Stimulated activated CD8-positive, alpha-beta memory T cell treated with anti-CD3 and anti-CD28 coated beads, Interleukin-2, amount 100 ng/mL, for 48 hours (primary cell): ENCODE results near the gene CTNNA1.
"Not testable (repeated sequence)": the region's sequence is repeated elsewhere in the genome, so short reads cannot be mapped to it uniquely, and the experiment has no call there.

Experiments used
- DNase-seq, 2 donors: peaks; one replicate each; pipeline ENCODE4 v3.0.0-alpha.2; 2020; ENCODE audit warnings: low read depth in 2 of 2

CTNNA1 gene

DNA sequence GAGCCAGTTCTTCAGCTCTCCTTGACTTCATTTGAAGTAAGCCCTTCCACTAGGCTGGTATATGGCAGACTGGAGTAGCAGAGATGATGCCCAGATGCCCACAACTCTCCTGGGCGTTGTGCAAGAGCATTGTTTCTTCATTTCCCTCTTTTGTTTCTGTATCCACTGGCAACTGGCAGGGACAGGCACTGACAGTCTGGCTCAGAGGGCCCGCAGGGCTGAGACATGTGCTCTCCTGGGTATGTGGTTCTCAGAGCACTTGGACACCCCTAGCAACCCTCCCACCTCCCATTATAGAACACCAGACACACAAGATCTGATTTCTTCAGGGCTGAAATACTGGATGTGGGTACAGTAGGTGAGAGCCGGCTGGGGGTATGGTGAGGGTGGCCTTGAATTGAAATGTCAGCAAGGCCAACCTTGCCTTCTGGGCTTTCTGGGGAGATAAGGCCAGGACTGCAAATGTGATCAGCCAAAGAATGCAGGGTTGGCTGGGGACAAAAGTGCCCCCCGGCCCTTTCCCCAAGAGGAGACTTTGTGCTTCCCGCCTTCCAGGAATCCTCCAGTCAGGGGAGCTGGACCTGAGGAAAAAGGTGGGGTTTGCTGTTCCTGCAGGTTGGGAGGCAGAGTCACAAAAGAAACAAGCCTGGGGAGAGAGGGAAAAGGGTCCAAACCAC is 28.6 kb upstream of the CTNNA1 start:
- no peak for DNase-seq

DNA sequence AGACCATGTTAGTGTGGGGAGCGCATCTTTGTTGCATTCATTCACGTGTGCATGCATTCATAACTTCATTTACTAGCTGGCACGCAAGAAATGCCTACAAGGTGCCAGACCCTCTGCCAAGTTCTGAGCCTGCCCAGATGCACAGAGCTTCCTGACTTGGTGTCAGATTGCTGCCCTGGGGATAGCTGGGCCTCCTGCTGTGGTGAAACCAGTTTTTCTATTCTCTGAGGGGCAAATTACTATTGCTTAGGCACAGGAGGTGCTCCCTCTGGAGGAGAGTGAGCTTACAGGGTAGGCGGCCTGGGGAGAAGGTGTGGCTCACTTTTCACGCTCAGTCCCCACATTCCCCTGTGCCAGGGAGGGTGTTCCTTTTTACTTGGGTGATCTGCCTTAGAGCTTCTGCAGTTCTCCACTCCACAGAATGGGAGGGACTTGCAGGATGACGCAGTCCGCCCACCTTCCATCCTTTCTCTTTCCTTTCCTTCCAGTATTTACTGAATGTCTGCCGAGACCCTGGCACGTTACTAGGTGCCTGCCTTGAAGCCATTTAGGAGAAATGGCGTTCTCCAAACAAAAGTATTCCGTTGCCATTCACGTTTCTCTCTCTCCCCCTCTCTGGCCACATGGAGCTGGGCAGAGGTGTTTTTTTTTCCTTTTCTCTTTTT is 27.9 kb upstream of the CTNNA1 start:
- DNase-seq = no peak

DNA sequence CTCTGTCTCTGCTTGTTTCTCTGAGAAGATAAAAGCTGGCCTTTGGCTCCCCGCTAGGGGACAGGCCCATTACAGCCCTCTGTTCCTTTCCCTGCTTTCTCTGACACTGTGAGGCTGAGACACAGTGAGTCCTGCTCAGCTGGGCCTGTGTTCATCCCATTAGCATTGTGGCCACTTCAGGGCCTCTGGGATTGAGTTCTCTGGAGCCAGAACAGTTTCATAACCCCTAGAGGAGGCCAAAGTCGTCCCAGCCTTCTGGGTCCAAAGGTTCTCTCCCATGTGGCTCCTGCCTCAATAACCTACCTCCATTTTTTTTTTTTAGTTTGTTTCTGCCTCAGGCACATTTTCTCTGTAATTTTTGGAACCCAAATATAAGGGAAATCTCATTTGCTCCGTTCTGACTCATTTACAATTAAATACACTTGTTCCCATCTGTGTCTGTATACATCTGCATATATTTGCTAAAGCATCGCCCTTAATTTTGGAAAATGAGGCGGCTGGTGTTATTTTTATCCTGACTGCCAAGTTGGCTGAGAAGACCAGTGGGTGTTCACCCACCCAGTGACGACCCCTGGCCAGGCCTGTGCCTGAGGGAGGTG is 27.3 kb upstream of the CTNNA1 start:
- DNase-seq = no peak

DNA sequence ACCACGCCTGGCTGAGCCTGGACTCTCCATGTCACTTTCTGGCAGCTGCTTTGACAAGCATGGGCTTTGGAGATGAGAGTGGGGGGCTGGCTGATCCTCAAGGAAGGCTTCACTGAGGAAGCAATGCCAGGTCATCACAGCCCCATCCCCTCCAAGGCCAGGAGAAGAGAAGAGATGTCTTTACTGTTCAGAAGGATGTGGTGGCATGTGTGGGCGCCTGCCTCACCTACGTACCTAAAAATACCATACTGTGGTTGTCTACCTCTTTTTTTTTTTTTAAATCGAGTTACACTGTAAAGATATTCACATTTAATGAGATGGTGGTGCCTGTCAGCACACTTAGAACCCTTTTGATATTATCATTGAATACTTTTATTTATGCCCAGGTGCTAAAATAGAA is 26.4 kb upstream of the CTNNA1 start:
- no peak for DNase-seq

DNA sequence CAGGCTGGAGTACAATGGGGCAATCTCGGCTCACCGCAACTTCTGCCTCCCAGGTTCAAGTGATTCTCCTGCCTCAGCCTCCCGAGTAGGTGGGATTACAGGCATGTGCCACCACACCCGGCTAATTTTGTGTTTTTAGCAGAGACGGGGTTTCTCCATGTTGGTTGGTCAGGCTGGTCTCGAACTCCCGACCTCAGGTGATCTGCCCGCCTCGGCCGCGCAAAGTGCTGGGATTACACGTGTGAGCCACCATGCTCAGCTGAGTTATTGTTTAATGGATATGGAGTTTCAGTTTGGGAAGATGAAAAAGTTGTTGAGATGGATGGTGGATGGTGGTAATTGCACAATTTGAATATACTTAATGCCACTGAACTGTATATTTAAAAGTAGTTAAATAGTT is 22.7 kb upstream of the CTNNA1 start:
- not testable (repeated sequence) for DNase-seq

DNA sequence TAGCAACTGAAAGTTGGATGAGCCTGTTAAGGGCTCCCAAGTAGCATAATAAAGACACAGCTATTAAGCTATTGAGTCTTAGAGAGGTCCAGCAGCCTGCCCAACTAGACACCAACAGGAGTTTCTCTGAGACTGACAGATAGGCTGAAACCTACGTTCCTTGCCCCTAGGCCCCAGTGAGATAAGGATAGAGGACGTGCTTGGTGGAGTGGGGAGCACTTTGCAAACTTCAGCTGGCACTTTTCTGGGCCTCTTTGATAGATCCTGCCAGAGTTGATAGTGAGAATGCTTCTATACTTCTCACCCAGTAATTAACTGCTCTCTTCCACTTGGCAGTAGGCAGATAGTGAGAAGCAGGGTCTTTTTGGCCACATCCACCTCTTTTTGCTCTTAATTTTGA is 20.8 kb upstream of the CTNNA1 start:
- no peak for DNase-seq

DNA sequence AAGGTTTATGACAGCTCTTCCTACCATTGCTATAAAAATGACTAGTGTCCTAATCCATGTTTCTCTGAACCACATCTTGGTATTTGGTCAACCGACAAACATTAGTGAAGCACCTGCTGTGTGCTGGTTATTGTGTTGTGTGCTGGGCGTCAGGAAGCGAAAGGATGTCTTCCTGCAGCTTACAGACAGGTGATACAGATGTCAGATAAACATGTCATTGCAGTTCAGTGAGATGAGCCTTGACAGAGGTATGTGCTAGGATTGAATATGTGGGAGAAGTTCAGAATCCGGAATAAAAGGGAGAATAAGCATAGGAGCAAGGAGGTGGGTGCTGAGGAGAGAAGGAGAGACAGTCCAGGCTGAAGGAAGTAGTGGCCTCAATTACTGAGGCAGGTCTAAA is 20.3 kb upstream of the CTNNA1 start:
- no peak for DNase-seq

DNA sequence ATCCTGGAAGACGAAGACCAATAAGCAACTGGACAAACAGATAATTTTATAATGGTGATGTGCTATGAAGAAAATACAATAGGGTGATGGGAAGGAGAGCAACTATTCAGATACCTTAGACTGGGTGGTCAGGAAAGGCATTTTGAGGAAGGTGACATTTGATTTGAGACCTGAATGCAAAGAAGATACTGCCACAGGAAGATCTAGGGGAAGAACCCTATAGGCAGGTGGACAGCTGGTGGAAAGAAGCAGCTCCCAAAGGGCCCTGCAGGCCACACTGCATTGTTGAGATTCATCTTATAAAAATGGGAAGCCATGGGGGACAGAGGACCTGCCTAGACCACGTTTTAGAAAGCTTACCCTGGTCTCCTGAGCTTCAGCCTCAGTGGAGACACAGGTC is 19.7 kb upstream of the CTNNA1 start:
- DNase-seq = no peak

DNA sequence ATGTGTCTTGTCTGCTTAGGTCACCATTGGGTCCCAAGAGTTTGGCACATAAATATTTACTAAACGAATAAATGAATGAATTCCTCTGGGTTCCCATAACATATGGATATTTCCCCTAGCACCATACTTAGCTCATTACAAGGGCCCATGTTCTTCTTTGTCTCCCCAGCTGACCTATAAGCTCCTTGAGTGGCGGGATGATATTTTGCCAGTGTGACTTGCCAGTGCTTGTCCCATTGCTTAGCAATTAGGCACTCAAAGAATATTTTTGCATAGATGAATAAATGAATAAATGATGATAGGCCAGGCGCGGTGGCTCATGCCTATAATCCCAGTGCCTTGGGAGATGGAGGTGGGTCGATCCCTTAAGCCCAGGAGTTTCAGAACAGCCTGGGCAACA is 16.9 kb upstream of the CTNNA1 start:
- DNase-seq = no peak

DNA sequence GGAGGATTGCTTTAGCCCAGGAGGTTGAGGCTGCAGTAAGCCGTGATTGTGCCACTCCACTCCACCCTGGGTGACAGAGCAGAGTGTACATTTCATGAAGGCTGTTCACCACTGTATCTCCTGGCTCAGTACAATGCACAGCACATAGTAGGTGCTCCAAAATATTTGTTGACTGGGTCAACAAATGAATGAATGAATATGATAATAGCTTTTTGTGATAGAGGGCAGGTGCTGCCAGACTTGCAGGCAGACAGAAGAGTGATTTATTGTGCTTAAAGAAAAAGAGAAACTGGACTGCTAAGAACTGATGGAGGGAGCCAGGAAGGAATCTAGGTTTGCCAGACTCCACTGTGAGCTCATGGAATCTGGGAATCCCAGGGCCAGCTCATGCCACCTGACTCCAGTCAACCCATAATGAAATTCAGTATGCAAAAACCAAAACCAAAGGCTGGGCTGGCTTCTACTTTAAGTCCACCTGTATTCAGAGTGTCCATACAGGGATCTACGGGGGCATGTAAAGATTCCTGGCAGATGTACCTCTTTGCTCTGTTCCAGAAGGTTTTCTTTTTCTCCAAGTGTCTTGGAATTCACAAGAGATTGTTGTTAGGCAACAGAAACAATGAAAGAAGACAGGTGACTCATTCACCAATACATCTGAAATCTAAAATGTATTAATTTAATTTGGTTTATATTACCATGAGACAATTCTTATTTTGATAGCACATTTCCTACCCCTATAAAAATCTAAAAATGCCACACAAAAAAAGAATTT is 15.5 kb upstream of the CTNNA1 start:
- DNase-seq = no peak

DNA sequence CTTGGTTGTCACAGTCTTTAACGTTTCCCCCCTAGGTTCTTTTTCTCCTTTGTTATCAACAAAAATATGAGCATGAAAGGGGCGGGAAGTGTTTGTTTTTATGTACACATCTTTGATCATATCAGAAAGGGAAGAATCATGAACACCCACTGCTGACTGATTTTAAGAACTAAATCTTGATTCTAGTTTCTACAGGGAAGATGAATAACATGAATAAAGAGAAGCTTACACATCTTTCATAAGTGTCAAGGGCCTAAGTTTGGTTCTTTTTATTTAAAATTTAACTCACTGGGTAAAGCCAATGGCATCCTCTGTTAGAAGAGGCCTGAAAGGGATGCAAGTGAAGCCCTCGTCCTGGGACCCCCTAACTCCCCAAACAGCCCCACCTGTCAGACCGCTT is 14.8 kb upstream of the CTNNA1 start:
- no peak for DNase-seq

DNA sequence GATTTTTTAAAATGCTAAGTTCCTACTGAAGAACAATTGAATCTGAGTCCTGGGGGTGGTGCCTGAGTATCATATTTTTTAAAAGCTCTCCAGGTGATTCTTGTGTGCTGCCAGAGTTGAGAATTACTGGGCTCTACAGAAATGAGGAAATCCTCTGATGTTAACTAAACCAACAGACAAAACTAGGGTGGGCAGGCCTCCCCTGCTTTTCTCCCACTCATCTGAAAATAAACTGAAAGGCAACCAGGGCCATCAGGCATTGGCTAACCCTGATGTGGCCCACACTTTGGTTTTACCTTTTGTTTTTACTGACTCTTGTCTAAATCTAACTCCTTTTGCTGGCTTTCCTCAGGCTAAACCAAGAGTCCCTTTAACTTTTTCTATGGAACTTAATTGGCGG is 13.3 kb upstream of the CTNNA1 start:
- DNase-seq = no peak

DNA sequence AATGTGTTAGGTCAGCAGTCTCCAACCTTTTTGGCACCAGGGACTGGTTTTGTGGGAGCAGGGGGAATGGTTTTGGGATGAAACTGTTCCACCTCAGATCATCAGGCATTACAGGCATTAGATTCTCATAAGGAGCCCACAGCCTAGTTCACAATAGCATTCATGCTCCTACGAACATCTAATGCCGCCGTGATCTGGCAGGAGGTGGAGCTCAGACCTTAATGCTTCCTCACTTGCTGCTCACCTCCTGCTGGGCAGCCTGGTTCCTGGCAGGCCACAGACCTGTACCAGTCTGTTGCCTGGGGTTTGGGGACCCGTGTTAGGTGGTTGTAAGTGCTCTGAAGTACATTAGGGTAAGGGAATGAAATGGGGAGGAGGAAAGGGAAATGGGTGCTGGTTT is 9.7 kb upstream of the CTNNA1 start:
- no peak for DNase-seq

DNA sequence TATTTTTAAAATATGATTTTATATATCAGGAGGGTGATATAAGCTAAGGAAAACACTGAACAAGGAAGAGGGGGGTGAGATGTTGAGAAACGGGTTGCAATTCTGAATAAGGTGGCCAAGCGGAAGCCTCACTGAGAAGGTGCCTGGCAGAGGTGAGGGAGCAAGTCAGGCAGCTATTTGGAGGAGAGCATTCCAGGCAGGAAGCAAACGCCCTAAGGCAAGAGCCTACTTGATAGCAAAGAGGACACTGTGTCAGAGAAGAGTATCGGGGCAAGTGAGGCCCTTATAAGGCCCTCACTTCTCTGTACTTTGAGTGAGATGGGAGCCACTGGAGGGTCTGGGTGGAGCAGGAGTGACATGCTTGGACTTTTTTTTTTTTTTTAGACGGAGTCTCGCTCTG is 8.0 kb upstream of the CTNNA1 start:
- no peak for DNase-seq

DNA sequence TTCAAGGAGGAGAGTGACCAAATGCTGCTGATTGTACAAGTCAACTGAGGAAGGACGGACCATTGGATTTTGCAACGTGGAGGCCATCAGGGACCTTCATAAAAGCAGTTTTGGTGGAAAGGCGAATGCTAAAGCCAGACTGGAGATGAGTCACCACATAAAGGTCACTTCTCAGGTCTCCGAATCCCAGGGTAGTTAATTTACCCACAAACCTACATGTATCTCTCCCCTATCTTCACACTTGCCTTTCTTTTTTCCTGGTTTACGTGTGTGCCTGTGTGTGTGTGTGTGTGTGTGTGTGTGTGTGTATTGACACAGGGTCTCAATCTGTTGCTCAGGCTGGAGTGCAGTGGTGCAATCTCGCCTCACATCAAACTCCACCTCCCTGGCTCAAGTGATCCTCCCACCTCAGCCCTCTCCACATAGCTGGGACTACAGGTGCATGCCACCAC is 4.6 kb upstream of the CTNNA1 start:
- no peak for DNase-seq

DNA sequence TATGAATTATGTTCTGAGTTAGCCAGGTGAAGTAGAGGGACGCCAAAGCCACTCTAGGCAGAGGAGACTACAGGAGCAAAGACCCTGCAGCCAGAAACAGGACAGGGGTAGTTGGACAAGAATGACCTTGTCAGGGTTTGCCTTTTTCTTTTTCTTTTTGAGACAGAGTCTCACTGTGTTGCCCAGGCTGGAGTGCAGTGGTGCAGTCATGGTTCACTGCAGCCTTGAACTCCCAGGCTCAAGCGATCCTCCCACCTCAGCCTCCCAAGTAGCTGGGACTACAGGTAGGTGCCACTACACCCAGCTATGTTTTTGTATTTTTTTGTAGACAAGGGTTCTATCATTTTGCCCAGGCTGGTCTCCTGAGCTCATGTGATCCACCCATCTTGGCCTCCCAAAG is 1.9 kb upstream of the CTNNA1 start:
- DNase-seq = not testable (repeated sequence)

DNA sequence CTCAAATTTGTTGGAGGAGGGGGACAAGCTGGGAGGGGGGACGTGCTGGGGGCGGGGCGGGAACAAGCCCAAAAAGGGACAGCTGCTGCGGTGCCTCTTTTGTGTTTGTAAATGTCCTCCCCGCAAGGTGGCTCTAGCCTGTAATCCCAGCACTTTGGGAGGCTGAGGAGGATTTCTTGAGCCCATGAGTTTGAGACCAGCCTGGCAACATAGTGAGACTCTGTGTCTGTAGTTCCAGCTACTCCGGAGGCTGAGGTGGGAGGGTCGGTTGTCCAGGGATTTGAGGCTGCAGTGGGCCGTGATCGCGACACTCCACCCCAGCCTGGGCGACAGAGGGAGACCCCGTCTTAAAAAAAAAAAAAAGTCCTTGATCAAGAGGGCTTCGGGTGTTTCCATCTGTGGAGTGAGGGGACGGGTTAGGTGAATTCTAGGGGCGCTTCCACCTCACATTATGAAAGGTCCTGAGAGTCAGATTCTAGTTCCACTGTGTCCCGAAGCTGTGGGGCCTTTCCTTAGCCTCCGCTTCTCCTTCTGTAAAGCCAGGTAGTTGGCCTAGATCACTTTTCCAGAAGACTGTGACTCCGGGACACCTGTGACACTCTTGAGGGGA is 779 bp upstream of the CTNNA1 start:
- no peak for DNase-seq

DNA sequence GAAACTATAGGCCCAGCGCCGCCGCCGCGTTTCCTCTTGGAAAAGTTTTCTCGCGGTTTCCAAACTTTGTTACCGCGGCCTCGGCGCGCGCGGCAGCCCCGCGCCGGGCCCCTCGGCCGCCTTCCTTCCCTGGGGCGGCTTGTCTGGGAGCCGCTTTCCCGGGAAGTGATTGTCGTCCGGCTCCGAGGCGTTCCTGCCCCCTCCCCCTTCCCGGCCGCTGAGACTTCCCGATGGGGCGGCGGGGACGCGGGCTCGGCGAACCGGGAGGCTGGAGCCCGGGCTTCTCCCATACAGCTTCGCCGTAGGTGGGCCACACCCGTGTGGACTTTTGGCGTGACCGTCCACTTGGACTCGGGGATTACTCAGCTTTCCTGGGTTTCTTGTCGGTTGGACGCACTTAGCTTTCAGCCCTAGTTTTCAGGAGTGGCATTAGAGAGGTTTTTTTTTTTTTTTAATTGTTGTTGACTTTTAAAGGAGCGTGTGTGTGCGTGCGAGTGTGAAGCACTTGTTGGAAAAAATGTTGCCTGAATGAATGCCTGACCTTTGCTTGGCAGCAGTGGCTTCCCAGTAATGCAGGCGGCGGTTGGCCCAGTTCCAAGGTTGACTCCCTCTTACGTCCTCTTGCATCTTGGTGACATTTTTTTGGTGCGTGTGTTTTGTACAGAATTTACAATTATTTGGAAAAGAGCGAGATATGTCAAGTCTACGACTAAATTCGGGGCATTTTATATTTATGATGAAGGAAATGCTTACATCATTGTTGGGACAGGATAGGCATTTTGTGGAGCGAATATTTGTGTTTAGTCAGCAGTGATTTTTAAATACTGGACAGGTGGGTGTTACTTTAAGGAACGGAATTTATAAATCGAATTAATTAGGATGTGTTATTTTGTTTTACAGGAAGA is 821 bp downstream of the CTNNA1 start:
- DNase-seq = peak; percentile 40 to 54

DNA sequence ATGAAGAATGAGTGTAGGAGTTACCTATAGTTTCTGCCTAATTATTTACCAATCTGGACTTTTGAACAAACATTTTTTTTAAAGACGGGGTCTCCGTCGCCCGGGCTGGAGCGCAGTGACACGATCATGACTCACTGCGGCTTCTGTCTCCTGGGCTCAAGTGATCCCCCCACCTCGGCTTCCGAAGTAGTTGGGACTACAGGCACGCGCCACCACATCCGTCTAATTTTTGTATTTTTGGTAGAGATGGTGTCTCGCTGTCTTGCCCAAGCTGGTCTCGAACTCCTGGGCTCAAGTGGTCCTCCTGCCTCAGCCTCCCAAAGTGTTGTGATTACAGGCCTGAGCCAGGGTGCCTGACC is 1.5 kb downstream of the CTNNA1 start:
- no peak for DNase-seq

DNA sequence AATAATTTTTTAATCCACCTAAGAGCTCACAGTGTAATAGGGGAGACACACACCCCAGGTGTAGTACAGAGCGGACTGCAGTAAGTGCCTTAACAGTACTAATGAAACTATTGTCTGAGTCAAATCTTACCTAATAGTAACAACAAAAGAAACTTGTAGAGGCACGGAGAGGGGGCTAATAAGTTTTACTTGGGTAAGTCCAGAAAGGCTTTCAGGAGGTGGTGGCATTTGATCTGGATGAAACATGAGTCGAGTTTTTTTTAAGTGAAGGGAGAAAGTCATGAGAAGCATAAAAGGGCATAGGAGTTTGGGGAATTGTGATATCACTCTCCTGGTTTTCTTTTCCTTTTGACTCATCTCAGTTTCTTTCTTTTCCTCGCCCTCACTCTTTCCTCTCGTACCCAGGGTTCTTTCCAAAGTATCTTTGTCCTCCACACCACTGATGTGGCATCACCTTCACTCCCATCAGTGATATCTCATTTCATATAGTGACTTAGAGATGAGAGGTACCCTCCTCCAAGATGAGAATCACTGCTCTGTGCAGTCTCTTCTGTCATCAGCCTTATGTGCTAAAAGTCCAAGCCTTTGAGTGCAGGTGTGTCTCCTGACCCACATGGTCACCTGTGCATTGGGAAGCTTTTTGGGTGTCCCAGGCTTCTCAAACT is 2.0 kb downstream of the CTNNA1 start:
- DNase-seq = no peak
